ENCODE measurements around the gene ADAMTSL5. TPM values are rescaled to one million over a fixed set of nuclear protein-coding genes. Genes with fewer than 3 reads are reported as not detected.

Gene ADAMTSL5
- total RNA-seq, 1 donor from 2014 or later, result not detected

DNA sequence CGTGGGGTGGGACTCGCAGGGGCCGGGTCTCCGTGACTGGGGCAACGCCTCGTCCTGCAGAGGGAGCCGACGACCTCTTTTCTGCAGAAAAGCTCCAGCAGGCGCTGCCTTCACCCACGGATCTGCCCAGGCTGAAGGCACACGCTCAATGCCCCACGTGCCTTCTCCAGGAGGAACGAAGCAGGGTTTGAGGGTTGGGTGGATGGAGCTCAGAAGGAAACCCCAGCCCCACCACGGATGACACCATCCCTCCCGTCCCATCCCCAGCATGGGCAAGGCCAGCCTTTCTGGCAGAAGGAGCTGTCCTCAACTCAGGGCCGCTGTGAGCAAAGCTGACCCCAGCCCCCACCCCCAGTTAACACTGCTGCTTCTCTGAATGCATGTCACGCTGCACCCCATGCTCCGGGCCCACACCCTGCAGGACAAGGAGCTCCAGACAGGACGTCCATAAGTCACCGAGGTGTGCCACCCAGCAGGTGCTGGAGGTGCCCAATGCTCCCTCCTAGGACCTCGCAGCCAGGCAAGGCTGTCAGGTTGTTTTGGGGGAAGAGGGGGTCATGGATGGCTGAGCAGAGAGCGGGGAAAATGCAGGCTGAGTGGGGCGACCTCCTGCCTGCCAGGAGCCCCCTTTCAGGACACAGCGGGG lies 41.2 kb downstream of the ADAMTSL5 start:
- TF ChIP-seq, protein P1, sequence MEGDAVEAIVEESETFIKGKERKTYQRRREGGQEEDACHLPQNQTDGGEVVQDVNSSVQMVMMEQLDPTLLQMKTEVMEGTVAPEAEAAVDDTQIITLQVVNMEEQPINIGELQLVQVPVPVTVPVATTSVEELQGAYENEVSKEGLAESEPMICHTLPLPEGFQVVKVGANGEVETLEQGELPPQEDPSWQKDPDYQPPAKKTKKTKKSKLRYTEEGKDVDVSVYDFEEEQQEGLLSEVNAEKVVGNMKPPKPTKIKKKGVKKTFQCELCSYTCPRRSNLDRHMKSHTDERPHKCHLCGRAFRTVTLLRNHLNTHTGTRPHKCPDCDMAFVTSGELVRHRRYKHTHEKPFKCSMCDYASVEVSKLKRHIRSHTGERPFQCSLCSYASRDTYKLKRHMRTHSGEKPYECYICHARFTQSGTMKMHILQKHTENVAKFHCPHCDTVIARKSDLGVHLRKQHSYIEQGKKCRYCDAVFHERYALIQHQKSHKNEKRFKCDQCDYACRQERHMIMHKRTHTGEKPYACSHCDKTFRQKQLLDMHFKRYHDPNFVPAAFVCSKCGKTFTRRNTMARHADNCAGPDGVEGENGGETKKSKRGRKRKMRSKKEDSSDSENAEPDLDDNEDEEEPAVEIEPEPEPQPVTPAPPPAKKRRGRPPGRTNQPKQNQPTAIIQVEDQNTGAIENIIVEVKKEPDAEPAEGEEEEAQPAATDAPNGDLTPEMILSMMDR (IDR thresholded peaks at IDR 0.05), result no peak
- intact Hi-C loops (cut with micrococcal nuclease), result loop anchor here (2.0 kb wide), 2 partner anchors 27 to 41 kb away; partner anchors contain the start of gene ADAMTSL5
- Mint-ChIP-seq H3K4me3 (no peak overlapping the region), H3K4me1 (peaks cover 25% of the 10 kb centered on the region), H3K9me3 (no peaks in the 10 kb centered on the region), H3K36me3 (ENCODE audit: low read depth) (peaks cover 11% of the 10 kb centered on the region), H3K27ac (no peak overlapping the region), H3K27me3 (peaks cover 2% of the 10 kb centered on the region)
- POLR2A ChIA-PET, result interaction anchor here (0.5 to 1.7 kb wide), 6 partner anchors 9 to 202 kb away, joined by 3 to 10 read pairs (median 5); partner anchors contain the start of genes CIRBP and REEP6
- no peak for DNase-seq
- ATAC-seq (ENCODE audit: low read depth), result peak; percentile 4
- CTCF ChIA-PET, result interaction anchor here (0.8 kb wide), 1 partner anchor 27 kb away, joined by 4 read pairs; no protein-coding TSS in a partner anchor

DNA sequence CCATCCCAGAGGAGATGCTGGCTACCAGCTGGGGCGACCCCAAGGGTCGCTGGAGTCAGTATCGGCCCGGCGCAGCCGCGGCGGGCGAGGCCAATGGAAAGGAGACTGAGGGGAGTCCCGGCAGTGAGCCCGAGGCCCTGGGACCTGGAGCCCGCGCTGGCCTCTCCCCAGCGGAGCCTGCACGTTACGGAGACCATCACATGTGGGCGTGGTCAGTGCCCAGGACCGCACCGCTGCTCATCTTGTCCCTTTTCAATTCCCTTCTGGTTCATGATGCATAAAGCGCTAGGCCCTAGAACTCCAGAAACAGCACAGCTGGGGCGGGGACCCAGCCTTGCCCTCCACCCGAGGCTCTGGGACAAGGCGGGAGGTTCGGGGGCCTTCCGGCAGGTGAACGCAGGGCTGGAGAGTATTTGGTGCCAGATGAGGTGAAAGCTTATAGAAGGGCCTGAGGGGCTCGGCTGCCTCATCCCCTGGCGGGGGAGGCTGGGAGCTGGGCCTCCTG lies 41.8 kb downstream of the ADAMTSL5 start:
- H3K4me1 Mint-ChIP-seq, result peaks cover 25% of the 10 kb centered on the region
- no peaks in the 10 kb centered on the region for H3K9me3 Mint-ChIP-seq
- ATAC-seq (ENCODE audit: low read depth) (peak; percentile 20), DNase-seq (no peak)
- H3K36me3 Mint-ChIP-seq (ENCODE audit: low read depth), result peaks cover 8% of the 10 kb centered on the region
- H3K27me3 Mint-ChIP-seq, result peaks cover 2% of the 10 kb centered on the region
- TF ChIP-seq, protein P1 (IDR thresholded peaks at IDR 0.05), result no peak
- intact Hi-C loops (cut with micrococcal nuclease), result loop anchor here (2.0 kb wide), 2 partner anchors 26 to 42 kb away; partner anchors contain the start of gene ADAMTSL5
- H3K4me3 Mint-ChIP-seq, result peak overlapping the region; percentile 65
- CTCF ChIA-PET, result interaction anchor here (0.8 kb wide), 1 partner anchor 26 kb away, joined by 4 read pairs; no protein-coding TSS in a partner anchor
- no peak overlapping the region for H3K27ac Mint-ChIP-seq
- POLR2A ChIA-PET, result interaction anchor here (0.6 to 1.7 kb wide), 5 partner anchors 9 to 202 kb away, joined by 3 to 10 read pairs (median 5); partner anchors contain the start of genes CIRBP and REEP6

DNA sequence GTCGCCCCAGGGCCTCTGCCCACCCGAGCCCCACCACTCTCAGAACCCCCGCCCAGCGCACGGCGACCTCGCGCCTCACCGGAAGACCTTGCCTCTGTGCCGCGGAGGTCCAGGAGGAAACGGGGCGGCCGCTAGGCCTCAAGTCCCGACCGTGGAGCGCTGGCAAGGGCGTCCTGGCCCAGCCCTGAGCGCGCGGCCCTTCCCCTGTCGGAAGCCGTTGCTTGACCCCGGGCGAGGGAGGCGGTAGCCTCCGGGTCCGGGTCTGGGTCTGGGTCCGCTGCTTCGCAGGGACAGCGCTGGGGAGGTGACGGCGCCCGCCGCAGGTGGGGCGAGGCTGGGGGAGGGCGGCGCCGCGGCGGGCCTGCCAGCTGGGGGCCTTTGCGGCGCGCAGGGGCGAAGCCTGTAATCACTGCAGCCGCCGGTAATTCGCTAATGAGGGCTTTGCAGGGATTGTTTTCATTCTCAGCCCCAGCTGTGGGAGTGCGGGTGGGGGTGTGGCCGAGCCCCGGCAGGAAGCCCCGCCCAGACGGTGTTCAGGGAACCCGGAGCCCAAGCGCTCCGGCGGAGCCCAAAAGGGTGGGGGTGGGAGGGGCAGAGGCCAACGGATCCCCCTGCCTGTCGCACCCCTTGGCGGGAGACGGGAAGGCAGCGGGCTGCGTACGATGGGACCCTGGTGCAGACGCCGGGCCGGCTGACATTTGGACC lies 42.4 kb downstream of the ADAMTSL5 start:
- peak; percentile 57 for DNase-seq
- TF ChIP-seq, protein P1 (IDR thresholded peaks at IDR 0.05), result no peak
- H3K36me3 Mint-ChIP-seq (ENCODE audit: low read depth), result peaks cover 8% of the 10 kb centered on the region
- peak overlapping the region; percentile 76 for H3K4me3 Mint-ChIP-seq
- H3K27ac Mint-ChIP-seq, result no peak overlapping the region
- no peaks in the 10 kb centered on the region for H3K9me3 Mint-ChIP-seq
- H3K27me3 Mint-ChIP-seq, result peaks cover 2% of the 10 kb centered on the region
- ATAC-seq (ENCODE audit: low read depth), result peak; percentile 69
- intact Hi-C loops (cut with micrococcal nuclease), result loop anchor here (2.0 kb wide), 2 partner anchors 26 to 42 kb away; partner anchors contain the start of gene ADAMTSL5
- ChIA-PET CTCF (no interaction called here), POLR2A (interaction anchor here (0.6 to 1.7 kb wide), 2 partner anchors 20 to 39 kb away, joined by 4 to 8 read pairs; partner anchors contain the start of gene REEP6)
- H3K4me1 Mint-ChIP-seq, result peaks cover 25% of the 10 kb centered on the region

DNA sequence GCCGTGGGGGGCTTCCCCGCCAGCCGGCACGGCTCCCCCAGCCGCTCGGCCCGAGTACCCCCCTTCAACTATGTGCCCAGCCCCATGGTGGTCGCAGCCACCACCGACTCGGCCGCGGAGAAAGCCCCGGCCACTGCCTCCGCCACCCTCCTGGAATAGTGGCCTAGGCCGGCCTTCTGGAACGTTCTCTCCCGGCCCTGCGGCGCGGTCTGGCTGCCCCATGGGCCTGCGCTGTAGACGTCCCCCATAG lies 42.8 kb downstream of the ADAMTSL5 start:
- intact Hi-C loops (cut with micrococcal nuclease), result loop anchor here (2.0 kb wide), 2 partner anchors 25 to 43 kb away; partner anchors contain the start of gene ADAMTSL5
- Mint-ChIP-seq H3K27me3 (peaks cover 2% of the 10 kb centered on the region), H3K4me3 (peak overlapping the region; percentile 76), H3K36me3 (ENCODE audit: low read depth) (peaks cover 5% of the 10 kb centered on the region), H3K4me1 (peaks cover 25% of the 10 kb centered on the region), H3K9me3 (no peaks in the 10 kb centered on the region), H3K27ac (no peak overlapping the region)
- TF ChIP-seq, protein P1 (IDR thresholded peaks at IDR 0.05), result no peak
- CTCF ChIA-PET, result no interaction called here
- POLR2A ChIA-PET, result interaction anchor here (0.9 kb wide), 1 partner anchor 27 kb away, joined by 4 read pairs; no protein-coding TSS in a partner anchor
- no peak for DNase-seq
- no peak for ATAC-seq (ENCODE audit: low read depth)

All from activated B cell treated with CpG ODN at 0.5 μM for 24 hours (primary cell).